CD4-positive, CD25-positive, alpha-beta regulatory T cell (primary cell): ENCODE data around the gene CNIH2. TPM values are rescaled to one million over a fixed set of nuclear protein-coding genes. Genes with fewer than 3 reads are reported as not detected.
"Not testable (repeated sequence)": the region's sequence is repeated elsewhere in the genome, so short reads cannot be mapped to it uniquely, and the experiment has no call there.

ENCODE experiments used
- ATAC-seq, 2 donors: fragments of 150-1000 bp; cut with Tn5 transposase; one replicate each; pipeline ENCODE4 v1.10.0; 2021; ENCODE audit warnings: low read depth in 2 of 2, moderate number of reproducible peaks in 2 of 2, moderate library complexity in 1 of 2
- DNase-seq, 3 donors: peaks; one replicate each; pipeline versions ENCODE4 v3.0.0 to v3.0.0-alpha.2; 2012 to 2022; ENCODE audit warnings: mixed read lengths in 1 of 3
- H3K27ac ChIP-seq: one replicate; pipeline ENCODE4 v1.7.0; 2013; ENCODE audit warnings: mild to moderate bottlenecking, low read length; ENCODE audit not compliant: insufficient read depth, poor library complexity, severe bottlenecking
- H3K27me3 ChIP-seq: one replicate; pipeline ENCODE4 v1.7.0; 2013; ENCODE audit warnings: low read length; ENCODE audit not compliant: control insufficient read depth, insufficient read depth
- H3K36me3 ChIP-seq: one replicate; pipeline ENCODE4 v1.7.0; 2013; ENCODE audit warnings: mild to moderate bottlenecking, low read length, moderate library complexity; ENCODE audit not compliant: control insufficient read depth, insufficient read depth
- H3K4me1 ChIP-seq: 2 replicates; pipeline ENCODE4 v1.7.0; 2013; ENCODE audit warnings: mild to moderate bottlenecking, low read length; ENCODE audit not compliant: insufficient read depth, control insufficient read depth, poor library complexity, severe bottlenecking
- H3K4me3 ChIP-seq: one replicate; pipeline ENCODE4 v1.7.0; 2013; ENCODE audit warnings: low read depth, mild to moderate bottlenecking, low read length, moderate library complexity
- H3K9me3 ChIP-seq, 2 experiments: 1 replicate in 1 of 2; 2 replicates in 1 of 2; pipeline ENCODE4 v1.7.0; 2013; ENCODE audit warnings: low read length in 2 of 2, mild to moderate bottlenecking in 1 of 2, moderate library complexity in 1 of 2; ENCODE audit not compliant: control insufficient read depth in 2 of 2
- H3K27ac Mint-ChIP-seq, 3 donors: one replicate each; pipeline ENCODE4 v1.8.0; 2020 to 2022; ENCODE audit warnings: mild to moderate bottlenecking in 3 of 3, mixed read lengths in 3 of 3, moderate library complexity in 2 of 3
- H3K27me3 Mint-ChIP-seq: one replicate; pipeline ENCODE4 v1.8.0; 2022; ENCODE audit warnings: mild to moderate bottlenecking, mixed read lengths
- H3K36me3 Mint-ChIP-seq: one replicate; pipeline ENCODE4 v1.8.0; 2020; ENCODE audit warnings: mixed read lengths
- H3K4me1 Mint-ChIP-seq, 4 donors: one replicate each; pipeline ENCODE4 v1.8.0; 2020 to 2022; ENCODE audit warnings: mixed read lengths in 4 of 4, mild to moderate bottlenecking in 1 of 4
- H3K4me3 Mint-ChIP-seq, 4 donors: one replicate each; pipeline ENCODE4 v1.8.0; 2020 to 2022; ENCODE audit warnings: mild to moderate bottlenecking in 4 of 4, mixed read lengths in 4 of 4, moderate library complexity in 3 of 4
- H3K9me3 Mint-ChIP-seq, 7 donors: one replicate each; pipeline ENCODE4 v1.8.0; 2020 to 2022; ENCODE audit warnings: mixed read lengths in 7 of 7, mild to moderate bottlenecking in 3 of 7, moderate library complexity in 2 of 7
- polyA plus RNA-seq, 4 donors: library from polyadenylated mRNA; unstranded; fragments of 300-500 nt; fragmentation: Illumina TruSeq; gene quantifications; one replicate each; pipeline ENCODE4 v1.2.3, GENCODE V29; 2021
- total RNA-seq: library from RNA; stranded (reverse); gene quantifications from one replicate; pipeline ENCODE4 v1.2.3, GENCODE V29; 2022

The CNIH2 gene
- total and polyA plus RNA-seq, 5 donors from 2014 or later, result 4.5 TPM; not detected in 4

DNA sequence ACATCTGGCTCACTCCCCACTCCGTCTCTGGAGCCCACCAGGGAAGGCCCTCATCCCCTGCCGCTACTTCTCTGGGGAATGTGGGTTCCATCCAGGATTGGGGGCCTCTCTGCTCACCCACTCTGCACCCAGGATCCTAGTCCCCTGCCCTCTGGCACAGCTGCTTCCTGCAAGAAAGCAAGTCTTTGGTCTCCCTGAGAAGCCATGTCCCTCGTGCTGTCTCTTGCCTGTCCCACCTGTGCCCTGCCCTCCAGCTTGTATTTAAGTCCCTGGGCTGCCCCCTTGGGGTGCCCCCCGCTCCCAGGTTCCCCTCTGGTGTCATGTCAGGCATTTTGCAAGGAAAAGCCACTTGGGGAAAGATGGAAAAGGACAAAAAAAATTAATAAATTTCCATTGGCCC, 911 bp upstream of the CNIH2 start:
- ATAC-seq, H3K9me3 ChIP-seq, H3K27ac ChIP-seq, H3K9me3 Mint-ChIP-seq, H3K27me3 ChIP-seq, H3K4me3 ChIP-seq, H3K27me3 Mint-ChIP-seq, DNase-seq: not testable (repeated sequence)
- H3K4me3 Mint-ChIP-seq, result peak overlapping the region in 3 of 4 donors; percentile 56 to 80 (median 71)
- Histone ChIP-seq H3K4me1 (peaks cover 24% of the 10 kb centered on the region), H3K36me3 (peaks cover 35% of the 10 kb centered on the region)
- peaks cover 16% of the 10 kb centered on the region for H3K36me3 Mint-ChIP-seq
- peaks cover 4 to 36% (median 13%) of the 10 kb centered on the region in 4 donors for H3K4me1 Mint-ChIP-seq
- peak overlapping the region in 1 of 3 donors; percentile 69 for H3K27ac Mint-ChIP-seq

DNA sequence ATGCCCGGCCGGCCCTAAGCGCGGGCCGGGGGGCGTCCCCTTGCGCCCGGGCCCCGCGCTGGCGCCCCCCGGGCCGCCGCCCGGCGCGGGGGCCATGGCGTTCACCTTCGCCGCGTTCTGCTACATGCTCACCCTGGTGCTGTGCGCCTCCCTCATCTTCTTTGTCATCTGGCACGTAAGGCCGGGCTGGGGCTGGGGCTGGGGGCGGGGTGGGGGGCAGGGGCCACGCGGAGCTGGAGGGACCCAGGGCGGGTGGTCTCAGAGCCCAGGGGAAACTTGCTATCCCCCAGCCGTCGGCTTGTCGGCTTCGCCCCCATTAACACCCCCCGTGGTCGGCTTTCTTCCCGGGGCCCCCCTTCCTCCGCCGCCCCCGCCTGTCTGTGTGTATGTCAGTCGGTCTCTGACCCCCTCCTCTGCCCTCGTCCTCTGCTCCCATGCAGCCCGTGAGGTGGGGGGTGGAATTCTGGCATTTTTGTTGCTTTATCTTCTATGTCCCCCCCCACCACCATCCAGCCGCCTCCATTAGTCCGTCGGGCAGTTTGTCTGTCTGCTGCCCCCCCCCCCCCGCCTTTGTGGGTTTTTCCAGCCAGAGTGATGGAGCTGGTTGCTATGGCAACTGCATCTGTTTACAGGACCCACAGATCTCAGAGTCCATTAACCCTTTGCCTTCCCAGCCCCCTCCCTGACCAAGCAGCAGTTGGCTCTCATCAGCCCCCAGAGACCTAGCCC, 552 bp downstream of the CNIH2 start:
- peaks cover under 1 to 39% (median 18%) of the 10 kb centered on the region in 4 donors for H3K4me1 Mint-ChIP-seq
- DNase-seq (peak in 1 of 3 donors; percentile 30), ATAC-seq (no peak)
- H3K9me3 ChIP-seq, result no peaks in the 10 kb centered on the region
- H3K4me3 Mint-ChIP-seq, result peak overlapping the region in 3 of 4 donors; percentile 68 to 76 (median 70)
- H3K4me1 ChIP-seq, result peaks cover 38% of the 10 kb centered on the region
- H3K36me3 Mint-ChIP-seq, result peaks cover 6% of the 10 kb centered on the region
- H3K27ac ChIP-seq, result no peak overlapping the region
- H3K36me3 ChIP-seq, result peaks cover 21% of the 10 kb centered on the region
- no peak overlapping the region for H3K27ac Mint-ChIP-seq
- H3K27me3 ChIP-seq, result no peaks in the 10 kb centered on the region
- H3K9me3 Mint-ChIP-seq, result no peaks in the 10 kb centered on the region
- H3K4me3 ChIP-seq, result no peak overlapping the region
- peaks cover 5% of the 10 kb centered on the region for H3K27me3 Mint-ChIP-seq

GRCh38 chr11:66279092-66279734, 1.2 kb downstream of the CNIH2 start:
- no peaks in the 10 kb centered on the region for H3K9me3 Mint-ChIP-seq
- H3K27ac Mint-ChIP-seq, result no peak overlapping the region
- peaks cover 38% of the 10 kb centered on the region for H3K4me1 ChIP-seq
- H3K27ac ChIP-seq, result no peak overlapping the region
- H3K9me3 ChIP-seq, result no peaks in the 10 kb centered on the region
- DNase-seq (no peak), ATAC-seq (no peak)
- H3K27me3 ChIP-seq, result no peaks in the 10 kb centered on the region
- H3K36me3 ChIP-seq, result peaks cover 14% of the 10 kb centered on the region
- no peak overlapping the region for H3K4me3 ChIP-seq
- H3K27me3 Mint-ChIP-seq, result peaks cover 5% of the 10 kb centered on the region
- H3K4me3 Mint-ChIP-seq, result peak overlapping the region; percentile 29 to 88 (median 74)
- H3K4me1 Mint-ChIP-seq, result peaks cover 0 to 39% (median 18%) of the 10 kb centered on the region in 4 donors
- peaks cover under 1% of the 10 kb centered on the region for H3K36me3 Mint-ChIP-seq

GRCh38 chr11:66280428-66280827, 2.5 kb downstream of the CNIH2 start:
- H3K27ac ChIP-seq, result no peak overlapping the region
- H3K36me3 ChIP-seq, result peaks cover 4% of the 10 kb centered on the region
- no peak for DNase-seq
- peaks cover 0 to 39% (median 18%) of the 10 kb centered on the region in 4 donors for H3K4me1 Mint-ChIP-seq
- ATAC-seq, result no peak
- no peaks in the 10 kb centered on the region for H3K9me3 Mint-ChIP-seq
- no peaks in the 10 kb centered on the region for H3K27me3 ChIP-seq
- peaks cover 5% of the 10 kb centered on the region for H3K27me3 Mint-ChIP-seq
- no peaks in the 10 kb centered on the region for H3K36me3 Mint-ChIP-seq
- H3K27ac Mint-ChIP-seq, result no peak overlapping the region
- peaks cover 38% of the 10 kb centered on the region for H3K4me1 ChIP-seq
- peak overlapping the region in 2 of 4 donors; percentile 51 to 89 for H3K4me3 Mint-ChIP-seq
- no peak overlapping the region for H3K4me3 ChIP-seq
- no peaks in the 10 kb centered on the region for H3K9me3 ChIP-seq

GRCh38 chr11:66281001-66281400, 3.0 kb downstream of the CNIH2 start:
- H3K4me3 ChIP-seq, result no peak overlapping the region
- peaks cover 5% of the 10 kb centered on the region for H3K27me3 Mint-ChIP-seq
- no peaks in the 10 kb centered on the region for H3K36me3 Mint-ChIP-seq
- H3K36me3 ChIP-seq, result peaks cover under 1% of the 10 kb centered on the region
- DNase-seq (no peak), ATAC-seq (no peak)
- H3K27me3 ChIP-seq, result no peaks in the 10 kb centered on the region
- H3K27ac Mint-ChIP-seq, result peak overlapping the region in 2 of 3 donors; percentile 34 to 86
- no peaks in the 10 kb centered on the region for H3K9me3 Mint-ChIP-seq
- H3K4me1 Mint-ChIP-seq, result peaks cover 0 to 39% (median 18%) of the 10 kb centered on the region in 4 donors
- H3K4me3 Mint-ChIP-seq, result peak overlapping the region; percentile 2 to 89 (median 46)
- H3K27ac ChIP-seq, result no peak overlapping the region
- peaks cover 38% of the 10 kb centered on the region for H3K4me1 ChIP-seq
- H3K9me3 ChIP-seq, result no peaks in the 10 kb centered on the region

DNA sequence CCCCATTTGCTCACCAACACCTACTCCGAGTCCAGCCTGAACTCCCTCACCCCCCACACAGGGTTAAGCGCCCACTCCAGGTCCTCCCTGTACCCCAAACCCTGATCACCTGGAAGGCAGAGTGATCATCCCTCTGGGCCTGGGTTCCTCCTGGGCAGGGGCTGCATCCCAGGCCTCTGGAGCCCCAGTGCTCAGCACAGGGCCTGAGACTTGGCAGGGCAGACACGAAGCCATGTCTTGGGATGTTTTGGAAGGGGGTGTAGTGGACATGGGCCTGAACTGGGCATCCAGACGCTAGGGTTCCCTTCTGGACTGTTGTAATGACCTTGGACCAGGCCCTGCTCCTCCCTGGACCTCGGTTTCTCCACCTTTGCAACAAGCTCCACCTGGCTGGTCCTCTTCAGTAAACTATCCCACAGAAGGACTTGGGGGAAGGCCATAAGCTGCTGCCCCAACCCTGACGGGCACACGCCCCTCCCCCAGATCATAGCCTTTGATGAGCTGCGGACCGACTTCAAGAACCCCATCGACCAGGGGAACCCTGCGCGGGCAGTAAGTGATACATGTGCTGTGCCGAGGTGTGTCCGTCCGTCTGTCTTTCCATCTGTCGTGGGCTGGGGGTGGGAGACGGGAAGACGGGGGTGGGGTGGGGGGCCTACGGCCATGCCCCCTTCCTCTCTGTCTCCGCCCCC, 3.9 kb downstream of the CNIH2 start:
- peak overlapping the region; percentile 65 to 94 (median 84) for H3K4me3 Mint-ChIP-seq
- peaks cover 5% of the 10 kb centered on the region for H3K27me3 Mint-ChIP-seq
- peaks cover 0 to 41% (median 17%) of the 10 kb centered on the region in 4 donors for H3K4me1 Mint-ChIP-seq
- H3K4me3 ChIP-seq, result no peak overlapping the region
- no peak for DNase-seq
- peaks cover 38% of the 10 kb centered on the region for H3K4me1 ChIP-seq
- H3K9me3 Mint-ChIP-seq, result no peaks in the 10 kb centered on the region
- H3K9me3 ChIP-seq, result no peaks in the 10 kb centered on the region
- peak overlapping the region; percentile 33 for H3K27ac ChIP-seq
- H3K27me3 ChIP-seq, result no peaks in the 10 kb centered on the region
- no peak for ATAC-seq
- H3K27ac Mint-ChIP-seq, result peak overlapping the region; percentile 76 to 88 (median 82)
- H3K36me3 Mint-ChIP-seq, result no peaks in the 10 kb centered on the region
- H3K36me3 ChIP-seq, result no peaks in the 10 kb centered on the region

- peaks cover 37% of the 10 kb centered on the region for H3K4me1 ChIP-seq
- H3K36me3 ChIP-seq, result no peaks in the 10 kb centered on the region
- Mint-ChIP-seq H3K27ac (peak overlapping the region; percentile 76 to 88 (median 77)), H3K9me3 (no peaks in the 10 kb centered on the region), H3K4me3 (peak overlapping the region; percentile 65 to 94 (median 84)), H3K36me3 (no peaks in the 10 kb centered on the region), H3K4me1 (peaks cover 0 to 46% (median 17%) of the 10 kb centered on the region in 4 donors), H3K27me3 (peaks cover 5% of the 10 kb centered on the region)
- H3K4me3 ChIP-seq, result no peak overlapping the region
- ATAC-seq (peak; percentile 82 to 85), DNase-seq (peak; percentile 98 to 100 (median 98))
- peak overlapping the region; percentile 70 for H3K27ac ChIP-seq
- no peaks in the 10 kb centered on the region for H3K27me3 ChIP-seq
- H3K9me3 ChIP-seq, result no peaks in the 10 kb centered on the region
These were observed 4.8 kb downstream of the CNIH2 start for GRCh38 chr11:66282468-66283455.
